LoVo (cell line): ENCODE data around the gene ZCCHC24.

Experiments used
- DNase-seq: peaks from one replicate; pipeline ENCODE4 v3.0.0-alpha.2; 2016; ENCODE audit warnings: low spot score

The ZCCHC24 gene

DNA sequence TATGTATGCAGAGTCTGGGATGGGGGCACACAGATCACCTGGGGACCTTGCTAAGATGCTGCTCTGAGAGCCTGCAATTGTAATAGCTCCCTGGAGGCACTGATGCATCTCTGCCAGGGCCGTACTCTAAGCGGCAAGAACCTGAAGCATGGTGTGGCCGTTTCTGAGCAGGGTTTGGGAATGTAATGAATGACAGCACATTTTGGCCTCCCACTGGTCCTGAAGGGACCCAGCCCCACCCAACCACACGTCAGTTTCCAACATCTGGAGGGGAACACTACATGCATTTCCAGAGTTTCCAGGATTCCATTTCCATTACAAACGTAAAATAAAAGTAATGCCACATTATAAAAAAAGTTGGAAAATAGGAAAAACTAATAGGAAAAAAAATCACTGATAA lies 14.0 kb downstream of the ZCCHC24 start:
- no peak for DNase-seq

GRCh38 chr10:79430936-79431335 lies 14.5 kb downstream of the ZCCHC24 start:
- no peak for DNase-seq

DNA sequence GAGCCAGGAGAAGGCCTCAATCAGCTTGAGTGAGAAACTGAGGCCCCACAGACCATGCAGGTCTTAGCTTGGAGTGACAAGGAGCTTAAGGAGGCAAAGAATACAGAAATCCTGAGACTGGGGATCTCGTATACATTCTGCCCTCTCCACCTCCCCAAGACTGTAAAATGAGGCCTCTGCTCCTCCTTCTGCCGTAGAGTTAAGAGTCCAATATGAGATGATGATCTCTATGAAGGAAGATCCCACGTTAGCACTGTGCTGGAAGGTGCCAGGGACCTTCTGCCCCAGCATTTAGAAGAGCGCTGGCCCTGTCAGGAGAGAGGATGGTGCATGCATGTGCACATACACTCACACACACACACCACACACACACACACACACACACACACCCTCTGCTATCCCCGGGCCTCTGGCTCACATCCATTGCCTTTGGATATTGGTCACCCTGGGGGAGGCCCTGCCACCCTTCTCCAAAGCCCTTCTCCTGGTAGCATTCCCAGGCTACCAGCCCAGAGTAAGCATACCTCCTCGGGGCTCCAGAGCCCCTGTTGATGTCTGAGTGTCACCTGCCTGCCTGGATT lies 15.0 kb downstream of the ZCCHC24 start:
- DNase-seq: no peak

DNA sequence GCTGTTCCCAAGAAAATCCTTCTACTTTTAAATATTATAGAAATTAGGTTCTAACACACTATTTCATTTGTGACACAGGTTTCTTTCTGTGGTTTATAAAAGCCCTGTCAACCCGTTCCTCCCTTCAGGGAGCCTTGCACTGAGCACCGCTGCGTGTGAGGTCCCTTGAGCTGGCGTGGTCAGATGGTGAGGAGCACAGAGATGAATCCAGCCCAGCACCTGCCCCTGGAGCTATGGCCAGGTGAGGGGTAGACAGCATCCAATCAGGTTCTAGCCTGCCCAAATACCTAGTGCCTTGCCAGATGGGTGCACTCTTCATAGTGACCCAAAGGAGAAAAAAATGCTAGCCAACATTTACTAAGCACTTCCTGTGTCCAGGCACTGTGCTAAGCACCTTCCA lies 15.7 kb downstream of the ZCCHC24 start:
- DNase-seq: no peak

DNA sequence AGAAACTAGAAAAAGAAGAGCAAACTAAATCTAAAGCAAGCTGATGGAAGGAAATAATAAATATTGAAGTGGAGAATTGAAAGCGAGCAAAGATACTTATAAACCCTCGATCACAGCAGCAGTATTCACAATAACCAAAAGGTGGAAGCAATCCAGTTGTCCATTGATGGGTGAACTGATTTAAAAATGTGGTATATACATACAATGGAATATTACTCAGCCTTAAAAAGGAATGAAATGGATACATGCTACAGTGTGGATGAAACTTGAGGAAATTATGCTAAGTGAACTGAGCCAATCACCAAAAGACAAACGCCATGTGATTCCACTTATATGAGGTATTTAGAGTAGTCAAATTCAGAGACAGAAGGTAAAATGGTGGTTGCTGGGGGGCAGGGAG lies 17.5 kb downstream of the ZCCHC24 start:
- DNase-seq: no peak

DNA sequence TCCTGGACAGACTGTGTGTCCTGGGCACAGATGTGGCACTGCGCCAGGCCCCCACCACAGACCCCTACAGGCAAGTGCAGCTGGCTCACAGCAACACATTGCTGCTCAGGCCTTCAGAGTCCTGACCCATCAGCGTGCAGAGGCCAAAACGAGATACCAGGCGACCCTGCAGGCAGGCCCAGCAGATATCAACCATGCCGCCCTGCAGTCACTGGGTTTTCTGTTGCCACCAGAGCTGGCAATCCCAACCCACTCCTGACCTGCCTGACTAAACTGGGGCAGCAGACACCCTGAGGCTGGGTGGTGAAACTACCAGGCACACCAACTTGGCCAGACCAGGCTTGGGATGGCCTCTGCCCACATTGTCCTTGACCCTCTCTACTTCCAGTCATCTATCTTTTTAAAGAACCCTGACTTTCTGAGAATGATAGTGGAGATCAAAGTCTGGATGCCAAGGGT lies 20.3 kb downstream of the ZCCHC24 start:
- DNase-seq: no peak

DNA sequence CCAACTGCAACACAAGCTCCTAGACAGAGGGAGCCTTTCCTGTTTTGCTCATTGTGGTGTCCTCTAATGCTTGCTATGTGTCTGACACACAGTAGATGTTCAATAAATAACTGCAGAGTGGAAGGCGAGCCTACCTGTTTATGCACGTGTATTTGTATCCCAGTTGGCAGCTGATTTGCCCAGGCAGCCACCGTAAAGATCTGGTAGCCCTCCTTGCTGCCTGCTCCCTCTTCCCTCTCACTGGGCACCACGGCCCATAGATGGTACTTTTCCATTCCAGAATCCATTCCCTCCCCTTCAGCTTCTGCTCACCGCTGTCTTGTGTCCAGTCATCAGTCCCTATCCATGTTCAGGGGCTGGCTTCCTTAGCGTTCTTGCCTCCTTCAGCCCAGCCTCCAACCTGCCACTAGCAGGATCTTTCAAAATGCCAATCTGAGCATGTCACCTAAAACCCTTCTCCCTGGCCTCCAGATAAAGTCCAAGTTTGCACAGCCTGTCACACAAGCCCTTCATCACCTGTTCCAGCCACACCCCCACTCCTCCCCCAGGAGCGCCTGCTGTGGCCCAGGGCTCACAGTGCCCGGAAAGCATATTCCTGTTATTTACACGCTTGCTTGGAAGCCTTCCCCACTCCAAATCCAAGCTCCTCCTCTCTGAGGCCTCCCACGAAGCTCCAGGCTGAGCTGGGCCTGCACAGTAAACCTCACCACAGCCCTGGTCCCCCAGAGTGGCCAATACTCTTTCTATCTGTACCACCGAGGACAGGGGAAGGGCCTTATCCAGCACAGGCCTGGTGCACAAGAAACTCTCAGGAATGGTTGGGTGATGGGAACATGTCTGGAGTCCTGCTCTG lies 21.0 kb downstream of the ZCCHC24 start:
- no peak for DNase-seq

DNA sequence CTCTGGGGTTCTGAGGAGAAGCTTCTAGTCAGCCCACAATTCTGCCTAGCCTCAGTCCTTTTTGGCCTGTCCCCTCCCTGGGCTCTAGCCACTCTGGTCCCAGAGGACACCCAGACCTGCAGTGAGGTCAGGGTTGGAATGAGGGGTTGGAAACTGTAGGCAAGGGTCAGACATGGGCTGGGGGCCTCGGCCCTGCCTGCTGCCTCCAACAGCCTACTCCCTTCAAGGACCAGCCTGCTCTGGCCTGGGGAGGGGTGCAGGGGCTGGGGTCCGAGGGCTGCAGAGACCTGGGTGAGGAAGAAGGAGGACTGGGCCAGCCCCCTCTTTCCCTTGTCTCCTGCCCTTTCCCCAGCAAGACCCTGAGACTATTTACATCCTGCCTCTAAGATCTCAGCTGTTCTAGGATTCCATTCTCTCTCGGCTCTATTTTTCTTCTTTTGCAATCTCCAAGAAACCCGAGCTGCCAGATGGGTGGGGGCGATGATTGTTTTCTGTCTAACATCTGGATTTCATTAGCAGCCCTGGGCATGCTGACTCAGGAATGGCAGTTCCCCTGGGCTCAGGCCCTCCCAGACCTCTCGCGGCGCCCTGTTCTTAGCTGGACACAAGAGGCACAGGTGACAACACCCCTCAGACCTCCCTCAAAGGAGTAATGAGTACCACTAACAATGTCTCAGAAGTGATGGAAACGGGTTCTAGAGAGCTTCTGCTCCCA lies 23.1 kb downstream of the ZCCHC24 start:
- DNase-seq: no peak

DNA sequence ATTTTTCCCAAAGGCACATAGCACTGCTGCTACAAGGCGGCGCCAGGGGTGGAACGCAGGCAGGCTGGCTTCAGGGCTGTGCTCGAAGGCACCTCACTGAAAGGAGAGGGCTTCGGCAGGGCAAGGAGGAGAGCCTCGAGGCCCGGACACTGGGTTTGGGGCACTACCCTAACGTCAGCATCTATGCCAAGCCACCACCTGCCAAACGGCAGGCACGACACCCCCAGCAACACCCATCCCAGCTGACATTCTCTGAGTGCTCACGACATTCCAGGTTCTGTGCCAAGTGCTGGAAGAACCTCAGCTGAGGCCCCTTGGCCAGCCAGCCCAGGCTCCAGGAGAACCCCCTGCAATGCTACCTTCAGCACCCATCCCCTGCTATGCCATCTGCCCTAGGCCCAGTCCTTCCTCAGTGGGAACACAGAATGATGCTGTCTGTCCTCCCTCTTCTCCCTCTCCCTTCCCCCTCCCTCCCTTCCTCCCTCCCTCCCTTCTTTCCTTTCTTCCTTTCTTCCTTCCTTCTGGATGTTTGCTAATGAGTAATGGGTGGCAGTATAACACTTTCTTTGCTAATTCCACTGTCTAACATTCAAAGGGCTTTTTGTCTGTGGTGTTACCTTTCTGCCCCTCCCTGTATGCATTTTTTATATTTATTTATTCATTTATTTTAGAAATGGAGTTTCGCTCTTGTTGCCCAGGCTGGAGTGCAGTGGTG lies 24.3 kb downstream of the ZCCHC24 start:
- DNase-seq: no peak

DNA sequence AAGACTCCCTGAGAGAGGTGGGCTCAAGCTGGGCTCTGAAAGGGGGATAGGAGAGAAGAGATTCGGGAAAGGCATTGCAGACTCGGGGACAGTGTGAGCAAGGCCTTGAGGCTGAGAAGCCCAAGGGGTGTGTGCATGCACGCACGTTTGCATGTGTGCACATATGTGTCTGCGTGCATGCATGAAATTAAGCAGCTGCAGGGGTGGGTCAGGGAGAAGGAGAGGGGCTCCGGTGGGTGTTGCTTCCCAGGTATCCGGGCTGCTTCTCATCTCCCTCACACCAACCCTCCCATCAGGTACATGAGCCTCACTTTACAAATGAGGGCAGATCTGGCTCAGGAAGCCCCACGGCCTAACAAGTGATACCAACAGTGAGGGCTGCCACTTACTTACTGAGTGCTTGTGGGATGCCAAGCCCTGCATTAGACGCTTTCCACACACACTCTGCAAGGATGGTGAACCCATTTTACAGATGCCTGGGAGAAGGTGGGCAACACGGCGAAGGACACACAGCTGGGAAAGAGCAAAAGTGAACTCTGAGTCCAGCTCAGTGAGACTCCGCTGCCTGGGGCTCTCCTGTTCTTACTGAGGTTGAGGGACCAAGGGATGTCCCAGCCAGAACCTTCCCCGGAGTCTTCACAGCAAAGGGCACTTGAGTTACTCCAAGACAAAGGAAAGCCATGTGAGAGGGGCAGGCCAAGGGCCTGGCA lies 26.4 kb downstream of the ZCCHC24 start:
- no peak for DNase-seq

GRCh38 chr10:79418274-79418673 lies 27.1 kb downstream of the ZCCHC24 start:
- DNase-seq: no peak

GRCh38 chr10:79417731-79418130 lies 27.7 kb downstream of the ZCCHC24 start:
- no peak for DNase-seq

DNA sequence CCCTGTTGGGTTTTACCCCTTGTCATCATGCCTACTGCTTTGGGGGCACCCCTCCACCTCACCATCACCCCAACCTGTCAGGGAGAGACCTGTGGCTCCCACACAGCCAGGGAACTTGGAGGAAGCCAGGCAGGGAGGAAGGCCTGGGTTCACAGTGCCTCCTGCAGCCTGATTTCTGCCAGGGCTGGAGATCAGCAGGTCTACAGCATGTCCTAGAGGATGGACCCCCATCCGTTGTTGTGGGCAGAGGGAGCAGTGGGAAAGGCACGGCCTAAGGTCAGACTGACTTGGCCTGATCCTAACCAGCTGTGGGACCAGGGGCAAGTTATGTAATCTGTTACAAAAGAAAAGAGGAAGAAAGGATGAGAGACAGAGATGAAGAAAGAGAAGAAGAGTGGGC lies 28.2 kb downstream of the ZCCHC24 start:
- no peak for DNase-seq

GRCh38 chr10:79416578-79417255 lies 28.7 kb downstream of the ZCCHC24 start:
- DNase-seq: no peak

- no peak for DNase-seq
Measured at GRCh38 chr10:79415736-79416577, 29.5 kb downstream of the ZCCHC24 start.

DNA sequence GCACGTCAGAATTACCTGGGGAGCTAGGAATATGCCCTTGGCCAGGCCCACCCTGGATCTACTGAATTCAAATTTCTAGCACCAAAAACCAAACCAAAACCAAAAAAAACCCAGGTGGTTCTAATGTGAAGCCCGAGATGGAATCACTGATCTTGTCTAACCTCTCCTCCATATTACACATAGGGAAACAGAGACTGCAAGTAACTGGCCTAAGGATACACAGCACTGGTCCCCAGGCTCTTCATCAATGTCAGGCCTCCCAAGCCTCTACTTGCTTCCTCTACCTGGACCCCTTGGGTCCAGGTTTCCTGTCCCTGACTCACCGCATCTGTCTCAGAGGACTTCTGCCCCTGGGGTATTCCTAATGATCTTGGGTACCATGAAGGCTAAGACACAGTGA lies 30.7 kb downstream of the ZCCHC24 start:
- DNase-seq: no peak

- DNase-seq: no peak
Measured at GRCh38 chr10:79413196-79413595, 32.2 kb downstream of the ZCCHC24 start.

- DNase-seq: no peak
Measured at GRCh38 chr10:79412516-79412915, 32.9 kb downstream of the ZCCHC24 start.

- no peak for DNase-seq
Measured at GRCh38 chr10:79411546-79412495, 33.6 kb downstream of the ZCCHC24 start.
